ENCODE measurements around the gene SLC6A13. TPM values are rescaled to one million over a fixed set of nuclear protein-coding genes. Genes with fewer than 3 reads are reported as not detected.

SLC6A13 gene
- total RNA-seq, 1 experiment from 2014 or later, result 0.37 TPM

DNA sequence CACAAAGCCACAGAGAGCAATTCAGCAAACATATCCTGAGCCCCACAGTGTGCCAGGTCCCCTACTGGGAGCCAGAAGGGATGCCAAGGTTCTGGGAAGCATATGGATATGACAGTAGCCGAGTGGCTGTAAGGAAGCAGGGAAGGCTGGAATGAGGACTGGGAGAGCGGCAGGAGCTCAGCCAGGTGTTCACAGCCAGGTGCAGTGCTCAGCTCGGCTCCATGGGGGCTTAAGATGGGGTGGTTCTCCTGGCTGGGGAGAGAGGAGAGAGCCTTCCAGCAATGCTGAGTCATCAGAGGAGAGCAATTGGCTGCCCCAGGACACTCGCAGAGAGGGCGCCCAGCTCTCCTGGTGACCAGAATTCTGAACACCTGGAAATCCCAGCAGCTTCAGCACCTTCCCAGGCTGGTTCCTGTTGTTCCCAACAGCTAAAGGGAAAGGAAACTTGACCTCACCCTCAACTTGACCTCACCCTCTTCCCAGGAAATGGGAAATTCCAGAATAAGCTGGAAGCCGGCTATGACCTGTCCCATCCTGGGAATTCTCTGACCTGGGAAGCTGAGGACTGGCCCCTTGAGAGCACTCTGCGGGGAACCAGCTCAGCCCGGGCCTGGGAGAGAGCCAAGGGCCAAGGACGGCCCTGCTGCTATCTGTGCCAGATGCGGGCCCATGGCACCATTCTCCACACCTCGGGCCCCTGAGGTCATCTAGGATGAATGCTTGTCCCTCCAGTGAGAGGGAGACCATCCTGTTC, 83.3 kb downstream of the SLC6A13 start:
- Mint-ChIP-seq H3K4me1 (peaks cover 20% of the 10 kb centered on the region), H3K27me3 (ENCODE audit: low read depth) (no peaks in the 10 kb centered on the region; the same call in 1 of the 2 replicates), H3K27ac (no peak overlapping the region), H3K4me3 (no peak overlapping the region), H3K36me3 (no peaks in the 10 kb centered on the region), H3K9me3 (no peaks in the 10 kb centered on the region)
- ChIA-PET CTCF (interaction anchor here (1.6 to 4.0 kb wide), 6 partner anchors 9 to 40 kb away, joined by 4 to 36 read pairs (median 14); no protein-coding TSS in a partner anchor), POLR2A (interaction anchor here (0.6 kb wide), 1 partner anchor 20 kb away, joined by 3 read pairs; no protein-coding TSS in a partner anchor)
- TF ChIP-seq CREM (CRISPR knock-in tag; IDR thresholded peaks at IDR 0.05), result no peak
- TF ChIP-seq, protein P1, sequence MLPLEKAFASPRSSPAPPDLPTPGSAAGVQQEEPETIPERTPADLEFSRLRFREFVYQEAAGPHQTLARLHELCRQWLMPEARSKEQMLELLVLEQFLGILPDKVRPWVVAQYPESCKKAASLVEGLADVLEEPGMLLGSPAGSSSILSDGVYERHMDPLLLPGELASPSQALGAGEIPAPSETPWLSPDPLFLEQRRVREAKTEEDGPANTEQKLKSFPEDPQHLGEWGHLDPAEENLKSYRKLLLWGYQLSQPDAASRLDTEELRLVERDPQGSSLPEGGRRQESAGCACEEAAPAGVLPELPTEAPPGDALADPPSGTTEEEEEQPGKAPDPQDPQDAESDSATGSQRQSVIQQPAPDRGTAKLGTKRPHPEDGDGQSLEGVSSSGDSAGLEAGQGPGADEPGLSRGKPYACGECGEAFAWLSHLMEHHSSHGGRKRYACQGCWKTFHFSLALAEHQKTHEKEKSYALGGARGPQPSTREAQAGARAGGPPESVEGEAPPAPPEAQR (CRISPR knock-in tag; IDR thresholded peaks at IDR 0.05), result no peak
- TF ChIP-seq, protein P2, sequence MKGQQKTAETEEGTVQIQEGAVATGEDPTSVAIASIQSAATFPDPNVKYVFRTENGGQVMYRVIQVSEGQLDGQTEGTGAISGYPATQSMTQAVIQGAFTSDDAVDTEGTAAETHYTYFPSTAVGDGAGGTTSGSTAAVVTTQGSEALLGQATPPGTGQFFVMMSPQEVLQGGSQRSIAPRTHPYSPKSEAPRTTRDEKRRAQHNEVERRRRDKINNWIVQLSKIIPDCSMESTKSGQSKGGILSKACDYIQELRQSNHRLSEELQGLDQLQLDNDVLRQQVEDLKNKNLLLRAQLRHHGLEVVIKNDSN (CRISPR knock-in tag; IDR thresholded peaks at IDR 0.05), result no peak
- no peak for TF ChIP-seq NFYB (CRISPR knock-in tag; conservative IDR thresholded peaks at IDR 0.05; ENCODE audit: low read depth)
- TF ChIP-seq, protein P3, sequence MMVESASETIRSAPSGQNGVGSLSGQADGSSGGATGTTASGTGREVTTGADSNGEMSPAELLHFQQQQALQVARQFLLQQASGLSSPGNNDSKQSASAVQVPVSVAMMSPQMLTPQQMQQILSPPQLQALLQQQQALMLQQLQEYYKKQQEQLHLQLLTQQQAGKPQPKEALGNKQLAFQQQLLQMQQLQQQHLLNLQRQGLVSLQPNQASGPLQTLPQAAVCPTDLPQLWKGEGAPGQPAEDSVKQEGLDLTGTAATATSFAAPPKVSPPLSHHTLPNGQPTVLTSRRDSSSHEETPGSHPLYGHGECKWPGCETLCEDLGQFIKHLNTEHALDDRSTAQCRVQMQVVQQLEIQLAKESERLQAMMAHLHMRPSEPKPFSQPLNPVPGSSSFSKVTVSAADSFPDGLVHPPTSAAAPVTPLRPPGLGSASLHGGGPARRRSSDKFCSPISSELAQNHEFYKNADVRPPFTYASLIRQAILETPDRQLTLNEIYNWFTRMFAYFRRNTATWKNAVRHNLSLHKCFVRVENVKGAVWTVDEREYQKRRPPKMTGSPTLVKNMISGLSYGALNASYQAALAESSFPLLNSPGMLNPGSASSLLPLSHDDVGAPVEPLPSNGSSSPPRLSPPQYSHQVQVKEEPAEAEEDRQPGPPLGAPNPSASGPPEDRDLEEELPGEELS (CRISPR knock-in tag; IDR thresholded peaks at IDR 0.05), result no peak
- 0 out of 2 replicates have a peak, but pooled peaks have one; percentile 42 for TF ChIP-seq NFE2L1 (CRISPR knock-in tag; IDR thresholded peaks at IDR 0.05)
- TF ChIP-seq, protein P4, sequence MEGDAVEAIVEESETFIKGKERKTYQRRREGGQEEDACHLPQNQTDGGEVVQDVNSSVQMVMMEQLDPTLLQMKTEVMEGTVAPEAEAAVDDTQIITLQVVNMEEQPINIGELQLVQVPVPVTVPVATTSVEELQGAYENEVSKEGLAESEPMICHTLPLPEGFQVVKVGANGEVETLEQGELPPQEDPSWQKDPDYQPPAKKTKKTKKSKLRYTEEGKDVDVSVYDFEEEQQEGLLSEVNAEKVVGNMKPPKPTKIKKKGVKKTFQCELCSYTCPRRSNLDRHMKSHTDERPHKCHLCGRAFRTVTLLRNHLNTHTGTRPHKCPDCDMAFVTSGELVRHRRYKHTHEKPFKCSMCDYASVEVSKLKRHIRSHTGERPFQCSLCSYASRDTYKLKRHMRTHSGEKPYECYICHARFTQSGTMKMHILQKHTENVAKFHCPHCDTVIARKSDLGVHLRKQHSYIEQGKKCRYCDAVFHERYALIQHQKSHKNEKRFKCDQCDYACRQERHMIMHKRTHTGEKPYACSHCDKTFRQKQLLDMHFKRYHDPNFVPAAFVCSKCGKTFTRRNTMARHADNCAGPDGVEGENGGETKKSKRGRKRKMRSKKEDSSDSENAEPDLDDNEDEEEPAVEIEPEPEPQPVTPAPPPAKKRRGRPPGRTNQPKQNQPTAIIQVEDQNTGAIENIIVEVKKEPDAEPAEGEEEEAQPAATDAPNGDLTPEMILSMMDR (IDR thresholded peaks at IDR 0.05), result no peak
- no peak for TF ChIP-seq ETV6 (CRISPR knock-in tag; IDR thresholded peaks at IDR 0.05)
- no peak for TF ChIP-seq MXD4 (CRISPR knock-in tag; IDR thresholded peaks at IDR 0.05; ENCODE audit: borderline replicate concordance)
- TF ChIP-seq, protein P5, sequence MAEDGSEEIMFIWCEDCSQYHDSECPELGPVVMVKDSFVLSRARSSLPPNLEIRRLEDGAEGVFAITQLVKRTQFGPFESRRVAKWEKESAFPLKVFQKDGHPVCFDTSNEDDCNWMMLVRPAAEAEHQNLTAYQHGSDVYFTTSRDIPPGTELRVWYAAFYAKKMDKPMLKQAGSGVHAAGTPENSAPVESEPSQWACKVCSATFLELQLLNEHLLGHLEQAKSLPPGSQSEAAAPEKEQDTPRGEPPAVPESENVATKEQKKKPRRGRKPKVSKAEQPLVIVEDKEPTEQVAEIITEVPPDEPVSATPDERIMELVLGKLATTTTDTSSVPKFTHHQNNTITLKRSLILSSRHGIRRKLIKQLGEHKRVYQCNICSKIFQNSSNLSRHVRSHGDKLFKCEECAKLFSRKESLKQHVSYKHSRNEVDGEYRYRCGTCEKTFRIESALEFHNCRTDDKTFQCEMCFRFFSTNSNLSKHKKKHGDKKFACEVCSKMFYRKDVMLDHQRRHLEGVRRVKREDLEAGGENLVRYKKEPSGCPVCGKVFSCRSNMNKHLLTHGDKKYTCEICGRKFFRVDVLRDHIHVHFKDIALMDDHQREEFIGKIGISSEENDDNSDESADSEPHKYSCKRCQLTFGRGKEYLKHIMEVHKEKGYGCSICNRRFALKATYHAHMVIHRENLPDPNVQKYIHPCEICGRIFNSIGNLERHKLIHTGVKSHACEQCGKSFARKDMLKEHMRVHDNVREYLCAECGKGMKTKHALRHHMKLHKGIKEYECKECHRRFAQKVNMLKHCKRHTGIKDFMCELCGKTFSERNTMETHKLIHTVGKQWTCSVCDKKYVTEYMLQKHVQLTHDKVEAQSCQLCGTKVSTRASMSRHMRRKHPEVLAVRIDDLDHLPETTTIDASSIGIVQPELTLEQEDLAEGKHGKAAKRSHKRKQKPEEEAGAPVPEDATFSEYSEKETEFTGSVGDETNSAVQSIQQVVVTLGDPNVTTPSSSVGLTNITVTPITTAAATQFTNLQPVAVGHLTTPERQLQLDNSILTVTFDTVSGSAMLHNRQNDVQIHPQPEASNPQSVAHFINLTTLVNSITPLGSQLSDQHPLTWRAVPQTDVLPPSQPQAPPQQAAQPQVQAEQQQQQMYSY (CRISPR knock-in tag; IDR thresholded peaks at IDR 0.05), result no peak
- TF ChIP-seq, protein P6, sequence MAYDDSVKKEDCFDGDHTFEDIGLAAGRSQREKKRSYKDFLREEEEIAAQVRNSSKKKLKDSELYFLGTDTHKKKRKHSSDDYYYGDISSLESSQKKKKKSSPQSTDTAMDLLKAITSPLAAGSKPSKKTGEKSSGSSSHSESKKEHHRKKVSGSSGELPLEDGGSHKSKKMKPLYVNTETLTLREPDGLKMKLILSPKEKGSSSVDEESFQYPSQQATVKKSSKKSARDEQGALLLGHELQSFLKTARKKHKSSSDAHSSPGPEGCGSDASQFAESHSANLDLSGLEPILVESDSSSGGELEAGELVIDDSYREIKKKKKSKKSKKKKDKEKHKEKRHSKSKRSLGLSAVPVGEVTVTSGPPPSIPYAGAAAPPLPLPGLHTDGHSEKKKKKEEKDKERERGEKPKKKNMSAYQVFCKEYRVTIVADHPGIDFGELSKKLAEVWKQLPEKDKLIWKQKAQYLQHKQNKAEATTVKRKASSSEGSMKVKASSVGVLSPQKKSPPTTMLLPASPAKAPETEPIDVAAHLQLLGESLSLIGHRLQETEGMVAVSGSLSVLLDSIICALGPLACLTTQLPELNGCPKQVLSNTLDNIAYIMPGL (CRISPR knock-in tag; IDR thresholded peaks at IDR 0.05), result no peak
- TF ChIP-seq GRHL2 (CRISPR knock-in tag; IDR thresholded peaks at IDR 0.05; ENCODE audit: insufficient replicate concordance, severe bottlenecking), result no peak
- no peak for TF ChIP-seq ZNF416 (CRISPR knock-in tag; IDR thresholded peaks at IDR 0.05)
- peak; percentile 48 for TF ChIP-seq ZNF423 (CRISPR knock-in tag; IDR thresholded peaks at IDR 0.05)
- ATAC-seq (no peak; the same call in 1 of the 2 replicates), DNase-seq (ENCODE audit: low spot score) (no peak)

All from WTC11 (cell line).